ENCODE data around the gene FBXO46. TPM values are rescaled to one million over a fixed set of nuclear protein-coding genes. Genes with fewer than 3 reads are reported as not detected.

The FBXO46 gene
- total RNA-seq, 1 experiment from 2014 or later = 18.8 TPM

- intact Hi-C loops (cut with micrococcal nuclease; ENCODE audit: unreplicated experiment) = no loop called here
- no peak for DNase-seq (ENCODE audit: low spot score)
- H3K27me3 ChIP-seq (replicated peaks; ENCODE audit: insufficient read depth, low read depth, low read length, poor library complexity) = no peaks in the 10 kb centered on the region
- POLR2A ChIA-PET (ENCODE audit: low non-redundant PET) = no interaction called here
- no peaks in the 10 kb centered on the region for H3K9me3 ChIP-seq (ENCODE audit: low read depth, low read length, poor library complexity, severe bottlenecking)
- H3K27ac ChIP-seq (ENCODE audit: low read depth, low read length, poor library complexity, severe bottlenecking) = no peak overlapping the region
- H3K4me3 ChIP-seq (ENCODE audit: low read depth, low read length, poor library complexity, severe bottlenecking) = no peak overlapping the region
- BruUV-seq (replicated peaks) = no TSS peak
- TF ChIP-seq, protein P1, sequence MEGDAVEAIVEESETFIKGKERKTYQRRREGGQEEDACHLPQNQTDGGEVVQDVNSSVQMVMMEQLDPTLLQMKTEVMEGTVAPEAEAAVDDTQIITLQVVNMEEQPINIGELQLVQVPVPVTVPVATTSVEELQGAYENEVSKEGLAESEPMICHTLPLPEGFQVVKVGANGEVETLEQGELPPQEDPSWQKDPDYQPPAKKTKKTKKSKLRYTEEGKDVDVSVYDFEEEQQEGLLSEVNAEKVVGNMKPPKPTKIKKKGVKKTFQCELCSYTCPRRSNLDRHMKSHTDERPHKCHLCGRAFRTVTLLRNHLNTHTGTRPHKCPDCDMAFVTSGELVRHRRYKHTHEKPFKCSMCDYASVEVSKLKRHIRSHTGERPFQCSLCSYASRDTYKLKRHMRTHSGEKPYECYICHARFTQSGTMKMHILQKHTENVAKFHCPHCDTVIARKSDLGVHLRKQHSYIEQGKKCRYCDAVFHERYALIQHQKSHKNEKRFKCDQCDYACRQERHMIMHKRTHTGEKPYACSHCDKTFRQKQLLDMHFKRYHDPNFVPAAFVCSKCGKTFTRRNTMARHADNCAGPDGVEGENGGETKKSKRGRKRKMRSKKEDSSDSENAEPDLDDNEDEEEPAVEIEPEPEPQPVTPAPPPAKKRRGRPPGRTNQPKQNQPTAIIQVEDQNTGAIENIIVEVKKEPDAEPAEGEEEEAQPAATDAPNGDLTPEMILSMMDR (conservative IDR thresholded peaks at IDR 0.05; ENCODE audit: low read depth, low read length) = no peak
- no peak for TF ChIP-seq EZH2 (IDR thresholded peaks at IDR 0.05; ENCODE audit: borderline replicate concordance, low read depth, low read length, poor library complexity, severe bottlenecking)
- no peaks in the 10 kb centered on the region for H3K36me3 ChIP-seq (ENCODE audit: insufficient read depth, low read length, poor library complexity, severe bottlenecking)
- peaks cover 13% of the 10 kb centered on the region for H3K4me1 ChIP-seq (ENCODE audit: insufficient read depth, low read length, poor library complexity, severe bottlenecking)
- CTCF ChIA-PET = no interaction called here
Measured at GRCh38 chr19:45664575-45664974, 66.1 kb downstream of the FBXO46 start.

DNA sequence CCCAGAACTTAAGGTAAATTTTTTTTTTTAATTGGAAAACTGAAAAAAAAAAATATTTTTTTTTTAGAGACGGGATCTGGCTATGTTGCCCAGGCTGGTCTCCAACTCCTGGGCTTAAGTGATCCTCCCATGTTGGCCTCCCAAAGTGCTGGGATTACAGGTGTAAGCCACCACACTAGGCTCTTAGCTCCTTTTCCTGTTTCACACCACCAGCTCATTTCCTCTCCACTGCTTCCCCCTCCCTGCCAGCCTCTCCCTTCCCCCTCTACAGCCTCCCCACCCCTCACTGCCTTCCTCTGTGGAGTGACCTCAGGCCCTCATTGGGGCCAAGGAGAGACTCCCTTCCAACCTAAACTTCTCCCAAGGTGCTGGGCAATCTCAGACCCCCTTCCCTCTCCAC is 66.9 kb downstream of the FBXO46 start:
- no peak for DNase-seq (ENCODE audit: low spot score)
- ChIA-PET POLR2A (ENCODE audit: low non-redundant PET) (interaction anchor here (0.6 kb wide), 1 partner anchor 230 kb away, joined by 7 read pairs; no protein-coding TSS in a partner anchor), CTCF (no interaction called here)
- intact Hi-C loops (cut with micrococcal nuclease; ENCODE audit: unreplicated experiment) = no loop called here
- BruUV-seq (replicated peaks) = no TSS peak
- Histone ChIP-seq H3K27me3 (replicated peaks; ENCODE audit: insufficient read depth, low read depth, low read length, poor library complexity) (no peaks in the 10 kb centered on the region), H3K4me3 (ENCODE audit: low read depth, low read length, poor library complexity, severe bottlenecking) (no peak overlapping the region), H3K4me1 (ENCODE audit: insufficient read depth, low read length, poor library complexity, severe bottlenecking) (peaks cover 8% of the 10 kb centered on the region), H3K9me3 (ENCODE audit: low read depth, low read length, poor library complexity, severe bottlenecking) (no peaks in the 10 kb centered on the region), H3K36me3 (ENCODE audit: insufficient read depth, low read length, poor library complexity, severe bottlenecking) (no peaks in the 10 kb centered on the region), H3K27ac (ENCODE audit: low read depth, low read length, poor library complexity, severe bottlenecking) (no peak overlapping the region)
- no peak for TF ChIP-seq EZH2 (IDR thresholded peaks at IDR 0.05; ENCODE audit: borderline replicate concordance, low read depth, low read length, poor library complexity, severe bottlenecking)
- TF ChIP-seq, protein P1 (conservative IDR thresholded peaks at IDR 0.05; ENCODE audit: low read depth, low read length) = no peak

GRCh38 chr19:45660636-45661035 is 70.1 kb downstream of the FBXO46 start:
- Histone ChIP-seq H3K9me3 (ENCODE audit: low read depth, low read length, poor library complexity, severe bottlenecking) (no peaks in the 10 kb centered on the region), H3K36me3 (ENCODE audit: insufficient read depth, low read length, poor library complexity, severe bottlenecking) (no peaks in the 10 kb centered on the region), H3K27me3 (replicated peaks; ENCODE audit: insufficient read depth, low read depth, low read length, poor library complexity) (no peaks in the 10 kb centered on the region), H3K4me1 (ENCODE audit: insufficient read depth, low read length, poor library complexity, severe bottlenecking) (no peaks in the 10 kb centered on the region), H3K4me3 (ENCODE audit: low read depth, low read length, poor library complexity, severe bottlenecking) (no peak overlapping the region), H3K27ac (ENCODE audit: low read depth, low read length, poor library complexity, severe bottlenecking) (no peak overlapping the region)
- POLR2A ChIA-PET (ENCODE audit: low non-redundant PET) = no interaction called here
- intact Hi-C loops (cut with micrococcal nuclease; ENCODE audit: unreplicated experiment) = no loop called here
- no TSS peak for BruUV-seq (replicated peaks)
- DNase-seq (ENCODE audit: low spot score) = no peak
- CTCF ChIA-PET = no interaction called here
- TF ChIP-seq, protein P1 (conservative IDR thresholded peaks at IDR 0.05; ENCODE audit: low read depth, low read length) = no peak
- no peak for TF ChIP-seq EZH2 (IDR thresholded peaks at IDR 0.05; ENCODE audit: borderline replicate concordance, low read depth, low read length, poor library complexity, severe bottlenecking)

Small RNA genes lying within 50 kb of the gene (microRNA-seq; reads per million reads assigned to microRNA genes)
- gene MIR642A (not detected), gene MIR642B (not detected)

Other genes with a start within 250 kb of the FBXO46 start
- 6.6 and 9.1 TPM in 2 replicates for gene RTN2, start 233.8 kb downstream of the FBXO46 start, total RNA-seq (2021)
- 0.80 and 1.6 TPM in 2 replicates for gene PPM1N, start 232.5 kb downstream of the FBXO46 start, total RNA-seq (2021)
- 89.6 and 102 TPM in 2 replicates for gene VASP, start 223.4 kb downstream of the FBXO46 start, total RNA-seq (2021)
- gene OPA3, start 146.1 kb downstream of the FBXO46 start, total RNA-seq (2021) = 13.5 and 15.2 TPM in 2 replicates
- gene GPR4, start 128.7 kb downstream of the FBXO46 start, total RNA-seq (2021) = not detected in 2 replicates
- 17.0 and 21.0 TPM in 2 replicates for gene EML2, start 91.5 kb downstream of the FBXO46 start, total RNA-seq (2021)
- gene GIPR, start 62.7 kb downstream of the FBXO46 start, total RNA-seq (2021) = 0.45 and 1.0 TPM in 2 replicates
- gene SNRPD2, start 38.9 kb downstream of the FBXO46 start, total RNA-seq (2021) = 590 and 597 TPM in 2 replicates
- 12.8 and 17.4 TPM in 2 replicates for gene QPCTL, start 38.2 kb downstream of the FBXO46 start, total RNA-seq (2021)
- gene MEIOSIN, start 2.5 kb upstream of the FBXO46 start, total RNA-seq (2021) = not detected in 2 replicates
- 23.6 and 26.7 TPM in 2 replicates for gene SIX5, start 38.4 kb upstream of the FBXO46 start, total RNA-seq (2021)
- gene DMPK, start 51.6 kb upstream of the FBXO46 start, total RNA-seq (2021) = 79.9 and 82.0 TPM in 2 replicates
- gene DMWD, start 61.9 kb upstream of the FBXO46 start, total RNA-seq (2021) = 79.2 and 86.7 TPM in 2 replicates
- 0.15 and 0.19 TPM in 2 replicates for gene RSPH6A, start 84.4 kb upstream of the FBXO46 start, total RNA-seq (2021)
- 85.5 and 92.4 TPM in 2 replicates for gene SYMPK, start 132.3 kb upstream of the FBXO46 start, total RNA-seq (2021)
- gene FOXA3, start 133.4 kb upstream of the FBXO46 start, total RNA-seq (2021) = not detected in 2 replicates
- gene IRF2BP1, start 155.2 kb upstream of the FBXO46 start, total RNA-seq (2021) = 29.7 and 34.5 TPM in 2 replicates
- 11.4 and 13.5 TPM in 2 replicates for gene MYPOP, start 171.7 kb upstream of the FBXO46 start, total RNA-seq (2021)
- gene NANOS2, start 183.9 kb upstream of the FBXO46 start, total RNA-seq (2021) = not detected in 2 replicates
- gene NOVA2, start 243.0 kb upstream of the FBXO46 start, total RNA-seq (2021) = not detected in 2 replicates

All from A673 (cell line).